B cell (primary cell): ENCODE data around the gene AP2B1. TPM values are rescaled to one million over a fixed set of nuclear protein-coding genes. Genes with fewer than 3 reads are reported as not detected.
"Not testable (repeated sequence)": the region's sequence is repeated elsewhere in the genome, so short reads cannot be mapped to it uniquely, and the experiment has no call there.

Experiments used
- ATAC-seq: fragments of 200-7000 bp; cut with Tn5 transposase; one replicate; pipeline ENCODE4 v1.10.0; 2021; ENCODE audit warnings: low read depth, mild to moderate bottlenecking, moderate number of reproducible peaks, moderate library complexity
- CTCF ChIA-PET: fragments of 350-600 bp; sonication (Branson Sonifier 250); formaldehyde crosslinking; loops from one replicate; lab custom pipeline; 2021; ENCODE audit warnings: antibody characterized with exemption, inconsistent platforms; lab: Charles Lee
- POLR2A ChIA-PET: fragments of 350-600 bp; sonication (Branson Sonifier 250); formaldehyde crosslinking; loops from one replicate; lab custom pipeline; 2021; ENCODE audit warnings: antibody characterized with exemption; lab: Charles Lee
- DNase-seq: peaks from one replicate; pipeline ENCODE4 v3.0.0; 2013
- H2AFZ ChIP-seq: 2 replicates; pipeline ENCODE4 v1.6.1; 2012; ENCODE audit warnings: mild to moderate bottlenecking, low read depth, low read length; ENCODE audit not compliant: insufficient read depth, poor library complexity, severe bottlenecking
- H3K27ac ChIP-seq, 2 donors: 1 replicate in 1 of 2; 2 replicates in 1 of 2; pipeline ENCODE4 v1.5.1; 2012 to 2013; ENCODE audit warnings: low read length in 2 of 2, mild to moderate bottlenecking in 2 of 2, moderate library complexity in 1 of 2
- H3K27me3 ChIP-seq, 4 experiments: fragments of 200-600 bp in 1 of 4; sonication (generic) in 1 of 4; replicated peaks in 1 of 4; 1 replicate in 2 of 4; 2 replicates in 2 of 4; pipeline versions ENCODE4 v1.6.1 to v1.7.0; 2013 to 2016; ENCODE audit warnings: low read length in 3 of 4, mild to moderate bottlenecking in 2 of 4, mixed read lengths in 1 of 4, moderate library complexity in 1 of 4; ENCODE audit not compliant: insufficient read depth in 4 of 4, control insufficient read depth in 3 of 4; ENCODE audit errors: control extremely low read depth in 1 of 4
- H3K36me3 ChIP-seq, 2 experiments: replicated peaks in 1 of 2; 1 replicate in 1 of 2; 2 replicates in 1 of 2; pipeline versions ENCODE4 v1.6.1 to v1.7.1; 2013; ENCODE audit warnings: low read length in 1 of 2; ENCODE audit not compliant: insufficient read depth in 2 of 2, control insufficient read depth in 1 of 2; ENCODE audit errors: control extremely low read depth in 1 of 2, extremely low read depth in 1 of 2
- H3K4me1 ChIP-seq, 2 donors: fragments of 200-600 bp in 1 of 2; sonication (generic) in 1 of 2; 1 replicate in 1 of 2; 2 replicates in 1 of 2; pipeline versions ENCODE4 v1.5.1 to v1.6.1; 2013 to 2017; ENCODE audit warnings: low read length in 2 of 2; ENCODE audit not compliant: control insufficient read depth in 2 of 2, insufficient read depth in 2 of 2
- H3K4me2 ChIP-seq: replicated peaks from 2 replicates; pipeline ENCODE3; 2012; ENCODE audit warnings: mild to moderate bottlenecking, low read depth, low read length; ENCODE audit not compliant: poor library complexity, severe bottlenecking
- H3K4me3 ChIP-seq, 5 experiments: fragments of 200-600 bp in 1 of 5; sonication (generic) in 1 of 5; 1 replicate in 3 of 5; 2 replicates in 2 of 5; pipeline versions ENCODE4 v1.5.1 to v1.7.0; 2011 to 2016; ENCODE audit warnings: low read length in 4 of 5, mild to moderate bottlenecking in 4 of 5, low read depth in 2 of 5, control low read depth in 1 of 5, moderate library complexity in 1 of 5; ENCODE audit not compliant: insufficient read depth in 1 of 5; ENCODE audit errors: control extremely low read depth in 1 of 5, extremely low read depth in 1 of 5
- H3K79me2 ChIP-seq: fragments of 200-600 bp; sonication (generic); one replicate; pipeline ENCODE4 v1.6.0; 2016; ENCODE audit warnings: low read length; ENCODE audit not compliant: control insufficient read depth, insufficient read depth
- H3K9ac ChIP-seq: fragments of 200-600 bp; sonication (generic); 2 replicates; pipeline ENCODE4 v1.6.1; 2017; ENCODE audit warnings: mild to moderate bottlenecking, low read length, moderate library complexity
- H3K9me3 ChIP-seq, 3 donors: one replicate each; pipeline versions ENCODE4 v1.6.1 to v1.7.1; 2013; ENCODE audit warnings: low read length in 2 of 3; ENCODE audit not compliant: control insufficient read depth in 2 of 3, insufficient read depth in 1 of 3; ENCODE audit errors: control extremely low read depth in 1 of 3
- H4K20me1 ChIP-seq: 2 replicates; pipeline ENCODE4 v1.6.0; 2012; ENCODE audit warnings: mild to moderate bottlenecking, low read length; ENCODE audit not compliant: insufficient read depth, control insufficient read depth, poor library complexity, severe bottlenecking
- H3K27ac Mint-ChIP-seq: one replicate; pipeline ENCODE4 v1.8.0; 2021; ENCODE audit warnings: mixed read lengths
- H3K27me3 Mint-ChIP-seq: one replicate; pipeline ENCODE4 v1.8.0; 2021; ENCODE audit warnings: mixed read lengths
- H3K4me1 Mint-ChIP-seq: one replicate; pipeline ENCODE4 v1.8.0; 2021; ENCODE audit warnings: mixed read lengths
- H3K4me3 Mint-ChIP-seq: one replicate; pipeline ENCODE4 v1.8.0; 2021; ENCODE audit warnings: mixed read lengths
- H3K9me3 Mint-ChIP-seq: one replicate; pipeline ENCODE4 v1.8.0; 2022; ENCODE audit warnings: mixed read lengths; ENCODE audit not compliant: insufficient read depth
- EZH2 ChIP-seq: IDR thresholded peaks from 2 replicates; pipeline ENCODE4 v1.6.1; 2012; ENCODE audit warnings: borderline replicate concordance, low read depth, mild to moderate bottlenecking, moderate library complexity, low read length; ENCODE audit not compliant: insufficient read depth, poor library complexity, severe bottlenecking
- WGBS: methylation state at CpG from one replicate; pipeline ENCODE4 v1.1.5; 2013; ENCODE audit warnings: missing lambda C conversion rate; ENCODE audit not compliant: insufficient coverage; 5-methylcytosine and 5-hydroxymethylcytosine counted together
- intact Hi-C: fragments of 100-400 bp; cut with micrococcal nuclease; formaldehyde crosslinking; loops from one replicate; pipeline ENCODE4 v1.10.0; 2022
- polyA plus RNA-seq: library from polyadenylated mRNA; depleted of rRNA; stranded (reverse); fragments of >200 nt; gene quantifications from 2 replicates; pipeline ENCODE4 v1.2.3, GENCODE V29; 2012
- total RNA-seq, 2 donors: library from RNA; stranded (reverse); fragments of 120-200 nt in 1 of 2; gene quantifications; 1 replicate in 1 of 2; 2 replicates in 1 of 2; pipeline versions ENCODE4 v1.2.3 to v1.2.4, GENCODE V29; 2013 to 2022
- TF ChIP-seq, protein P1 (sequence below): fragments of 200-600 bp; IDR thresholded peaks from one replicate; pipeline ENCODE4 v1.8.0; 2022; ENCODE audit warnings: antibody characterized with exemption, mild to moderate bottlenecking

The AP2B1 gene
- total and polyA plus RNA-seq, 2 donors (not counting 1 experiment from before 2014, with no cell fraction given) = 33.1 to 123 TPM

GRCh38 chr17:35750526-35751395 lies 163.6 kb downstream of the AP2B1 start:
- Mint-ChIP-seq H3K27ac (no peak overlapping the region), H3K4me3 (no peak overlapping the region), H3K4me1 (peaks cover 6% of the 10 kb centered on the region), H3K9me3 (no peaks in the 10 kb centered on the region), H3K27me3 (peaks cover 50% of the 10 kb centered on the region)
- POLR2A ChIA-PET = no interaction called here
- Histone ChIP-seq H3K27me3 (peaks cover 0 to 52% (median 23%) of the 10 kb centered on the region in 4 experiments), H4K20me1 (no peaks in the 10 kb centered on the region), H3K4me1 (peaks cover 3 to 10% of the 10 kb centered on the region in 2 donors), H2AFZ (no peak overlapping the region), H3K36me3 (no peaks in the 10 kb centered on the region), H3K9ac (no peak overlapping the region), H3K4me3 (no peak overlapping the region), H3K79me2 (no peaks in the 10 kb centered on the region), H3K9me3 (peaks cover 0 to 6% (median 0%) of the 10 kb centered on the region in 3 donors), H3K27ac (no peak overlapping the region), H3K4me2 (no peak overlapping the region)
- TF ChIP-seq, protein P1, sequence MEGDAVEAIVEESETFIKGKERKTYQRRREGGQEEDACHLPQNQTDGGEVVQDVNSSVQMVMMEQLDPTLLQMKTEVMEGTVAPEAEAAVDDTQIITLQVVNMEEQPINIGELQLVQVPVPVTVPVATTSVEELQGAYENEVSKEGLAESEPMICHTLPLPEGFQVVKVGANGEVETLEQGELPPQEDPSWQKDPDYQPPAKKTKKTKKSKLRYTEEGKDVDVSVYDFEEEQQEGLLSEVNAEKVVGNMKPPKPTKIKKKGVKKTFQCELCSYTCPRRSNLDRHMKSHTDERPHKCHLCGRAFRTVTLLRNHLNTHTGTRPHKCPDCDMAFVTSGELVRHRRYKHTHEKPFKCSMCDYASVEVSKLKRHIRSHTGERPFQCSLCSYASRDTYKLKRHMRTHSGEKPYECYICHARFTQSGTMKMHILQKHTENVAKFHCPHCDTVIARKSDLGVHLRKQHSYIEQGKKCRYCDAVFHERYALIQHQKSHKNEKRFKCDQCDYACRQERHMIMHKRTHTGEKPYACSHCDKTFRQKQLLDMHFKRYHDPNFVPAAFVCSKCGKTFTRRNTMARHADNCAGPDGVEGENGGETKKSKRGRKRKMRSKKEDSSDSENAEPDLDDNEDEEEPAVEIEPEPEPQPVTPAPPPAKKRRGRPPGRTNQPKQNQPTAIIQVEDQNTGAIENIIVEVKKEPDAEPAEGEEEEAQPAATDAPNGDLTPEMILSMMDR = no peak
- TF ChIP-seq EZH2 = no peak
- 97% methylated on average over 4 of the region's 10 CpGs for WGBS
- DNase-seq = no peak
- ATAC-seq = no peak
- CTCF ChIA-PET = interaction anchor here (1.0 to 3.1 kb wide), 3 partner anchors 13 to 138 kb away, joined by 3 to 12 read pairs (median 11); no protein-coding TSS in a partner anchor
- intact Hi-C loops = no loop called here

GRCh38 chr17:35751541-35751940 lies 164.4 kb downstream of the AP2B1 start:
- H3K27ac Mint-ChIP-seq, ATAC-seq, H3K4me3 Mint-ChIP-seq, DNase-seq, intact Hi-C loops, H3K9ac ChIP-seq, H3K4me2 ChIP-seq, H2AFZ ChIP-seq, H3K27ac ChIP-seq, H3K36me3 ChIP-seq, H4K20me1 ChIP-seq, H3K79me2 ChIP-seq, H3K4me3 ChIP-seq, H3K9me3 Mint-ChIP-seq, POLR2A ChIA-PET, H3K9me3 ChIP-seq: not testable (repeated sequence)
- CTCF ChIA-PET = interaction anchor here (3.1 kb wide), 1 partner anchor 12 kb away, joined by 12 read pairs; no protein-coding TSS in a partner anchor
- 100% methylated on average over 3 of the region's 4 CpGs for WGBS
- Mint-ChIP-seq H3K27me3 (peaks cover 50% of the 10 kb centered on the region), H3K4me1 (peaks cover 12% of the 10 kb centered on the region)
- Histone ChIP-seq H3K4me1 (peaks cover 7 to 10% of the 10 kb centered on the region in 2 donors), H3K27me3 (peaks cover 0 to 49% (median 23%) of the 10 kb centered on the region in 4 experiments)
